ENCODE data around the gene IVD.

IVD gene

DNA sequence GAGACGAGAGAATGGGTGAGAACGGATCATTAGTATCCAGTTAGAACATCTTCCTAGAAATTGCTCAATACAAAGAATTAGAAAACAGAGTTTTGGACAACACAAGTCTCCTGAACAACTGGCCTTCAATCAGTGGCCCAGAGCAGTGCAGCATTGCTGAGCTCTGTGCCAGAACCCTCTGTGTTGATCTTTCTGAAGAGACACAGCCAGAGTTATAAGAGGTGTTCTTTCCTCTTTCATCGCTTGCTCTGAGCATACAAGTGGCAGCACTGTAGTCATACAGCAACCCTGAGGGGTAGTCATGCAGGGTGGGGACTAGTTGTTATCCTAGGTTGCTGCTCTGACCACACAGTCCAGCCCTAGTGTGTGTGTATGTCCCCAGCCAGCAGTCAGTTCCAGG lies 19.1 kb upstream of the IVD start:
- TF ChIP-seq ZNF8 (CRISPR knock-in tag; IDR thresholded peaks at IDR 0.05), result no peak
- TF ChIP-seq ZFP30 (CRISPR knock-in tag; IDR thresholded peaks at IDR 0.05), result no peak
- no peak for TF ChIP-seq ISL1 (CRISPR knock-in tag; IDR thresholded peaks at IDR 0.05)
- TF ChIP-seq CSDC2 (CRISPR knock-in tag; IDR thresholded peaks at IDR 0.05), result no peak
- no peak for TF ChIP-seq BACH2 (CRISPR knock-in tag; IDR thresholded peaks at IDR 0.05; ENCODE audit: borderline replicate concordance)
- TF ChIP-seq TSHZ2 (CRISPR knock-in tag; IDR thresholded peaks at IDR 0.05), result no peak
- TF ChIP-seq, protein P1, sequence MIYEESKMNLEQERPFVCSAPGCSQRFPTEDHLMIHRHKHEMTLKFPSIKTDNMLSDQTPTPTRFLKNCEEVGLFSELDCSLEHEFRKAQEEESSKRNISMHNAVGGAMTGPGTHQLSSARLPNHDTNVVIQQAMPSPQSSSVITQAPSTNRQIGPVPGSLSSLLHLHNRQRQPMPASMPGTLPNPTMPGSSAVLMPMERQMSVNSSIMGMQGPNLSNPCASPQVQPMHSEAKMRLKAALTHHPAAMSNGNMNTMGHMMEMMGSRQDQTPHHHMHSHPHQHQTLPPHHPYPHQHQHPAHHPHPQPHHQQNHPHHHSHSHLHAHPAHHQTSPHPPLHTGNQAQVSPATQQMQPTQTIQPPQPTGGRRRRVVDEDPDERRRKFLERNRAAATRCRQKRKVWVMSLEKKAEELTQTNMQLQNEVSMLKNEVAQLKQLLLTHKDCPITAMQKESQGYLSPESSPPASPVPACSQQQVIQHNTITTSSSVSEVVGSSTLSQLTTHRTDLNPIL (CRISPR knock-in tag; IDR thresholded peaks at IDR 0.05; ENCODE audit: low read depth), result no peak
- no peak for TF ChIP-seq ZFP3 (CRISPR knock-in tag; IDR thresholded peaks at IDR 0.05)
- no peak for TF ChIP-seq POU6F1 (CRISPR knock-in tag; IDR thresholded peaks at IDR 0.05; ENCODE audit: borderline replicate concordance, low read depth)
- no peak for TF ChIP-seq ESRRG (CRISPR knock-in tag; IDR thresholded peaks at IDR 0.05)
- no peak for TF ChIP-seq OSR1 (CRISPR knock-in tag; IDR thresholded peaks at IDR 0.05)
- TF ChIP-seq ZNF565 (CRISPR knock-in tag; conservative IDR thresholded peaks at IDR 0.05; ENCODE audit: low read depth), result no peak
- TF ChIP-seq SNAI2 (CRISPR knock-in tag; IDR thresholded peaks at IDR 0.05), result no peak
- TF ChIP-seq ZC3H10 (CRISPR knock-in tag; IDR thresholded peaks at IDR 0.05), result no peak
- no peak for TF ChIP-seq TOX (CRISPR knock-in tag; IDR thresholded peaks at IDR 0.05; ENCODE audit: borderline replicate concordance)
- no peak for TF ChIP-seq CSRNP3 (CRISPR knock-in tag; IDR thresholded peaks at IDR 0.05)
- TF ChIP-seq RARB (CRISPR knock-in tag; IDR thresholded peaks at IDR 0.05), result no peak
- no peak for TF ChIP-seq TCF4 (CRISPR knock-in tag; IDR thresholded peaks at IDR 0.05; ENCODE audit: borderline replicate concordance)
- TF ChIP-seq ZNF70 (CRISPR knock-in tag; IDR thresholded peaks at IDR 0.05), result no peak
- TF ChIP-seq, protein P2, sequence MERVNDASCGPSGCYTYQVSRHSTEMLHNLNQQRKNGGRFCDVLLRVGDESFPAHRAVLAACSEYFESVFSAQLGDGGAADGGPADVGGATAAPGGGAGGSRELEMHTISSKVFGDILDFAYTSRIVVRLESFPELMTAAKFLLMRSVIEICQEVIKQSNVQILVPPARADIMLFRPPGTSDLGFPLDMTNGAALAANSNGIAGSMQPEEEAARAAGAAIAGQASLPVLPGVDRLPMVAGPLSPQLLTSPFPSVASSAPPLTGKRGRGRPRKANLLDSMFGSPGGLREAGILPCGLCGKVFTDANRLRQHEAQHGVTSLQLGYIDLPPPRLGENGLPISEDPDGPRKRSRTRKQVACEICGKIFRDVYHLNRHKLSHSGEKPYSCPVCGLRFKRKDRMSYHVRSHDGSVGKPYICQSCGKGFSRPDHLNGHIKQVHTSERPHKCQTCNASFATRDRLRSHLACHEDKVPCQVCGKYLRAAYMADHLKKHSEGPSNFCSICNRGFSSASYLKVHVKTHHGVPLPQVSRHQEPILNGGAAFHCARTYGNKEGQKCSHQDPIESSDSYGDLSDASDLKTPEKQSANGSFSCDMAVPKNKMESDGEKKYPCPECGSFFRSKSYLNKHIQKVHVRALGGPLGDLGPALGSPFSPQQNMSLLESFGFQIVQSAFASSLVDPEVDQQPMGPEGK (CRISPR knock-in tag; IDR thresholded peaks at IDR 0.05; ENCODE audit: borderline replicate concordance), result no peak
- ATAC-seq, result no peak

GRCh38 chr15:40388941-40389823 lies 16.4 kb upstream of the IVD start:
- ATAC-seq, result no peak
- TF ChIP-seq ESRRG (CRISPR knock-in tag; IDR thresholded peaks at IDR 0.05), result no peak
- no peak for TF ChIP-seq ZC3H10 (CRISPR knock-in tag; IDR thresholded peaks at IDR 0.05)
- no peak for TF ChIP-seq ZFP30 (CRISPR knock-in tag; IDR thresholded peaks at IDR 0.05)
- no peak for TF ChIP-seq ISL1 (CRISPR knock-in tag; IDR thresholded peaks at IDR 0.05)
- no peak for TF ChIP-seq TOX (CRISPR knock-in tag; IDR thresholded peaks at IDR 0.05; ENCODE audit: borderline replicate concordance)
- no peak for TF ChIP-seq POU6F1 (CRISPR knock-in tag; IDR thresholded peaks at IDR 0.05; ENCODE audit: borderline replicate concordance, low read depth)
- no peak for TF ChIP-seq ZNF565 (CRISPR knock-in tag; conservative IDR thresholded peaks at IDR 0.05; ENCODE audit: low read depth)
